ENCODE results near the gene WBP11.

Gene WBP11

GRCh38 chr12:14824012-14824634 lies 20.8 kb upstream of the WBP11 start:
- DNase-seq (ENCODE audit: low read depth in 2 of 2): no peak

GRCh38 chr12:14814014-14814413 lies 10.7 kb upstream of the WBP11 start, which contains the start of gene SMCO3:
TSS of gene SMCO3 (minus strand) at chr12:14814182. CDS start at chr12:14806680, 7,502 bp downstream.
- no peak for DNase-seq (ENCODE audit: low read depth in 2 of 2)

GRCh38 chr12:14811486-14811885 lies 8.2 kb upstream of the WBP11 start:
- no peak for DNase-seq (ENCODE audit: low read depth in 2 of 2)

GRCh38 chr12:14810953-14811483 lies 7.7 kb upstream of the WBP11 start:
- no peak for DNase-seq (ENCODE audit: low read depth in 2 of 2)

GRCh38 chr12:14810167-14810952 lies 7.1 kb upstream of the WBP11 start:
- DNase-seq (ENCODE audit: low read depth in 2 of 2): no peak

GRCh38 chr12:14803830-14804160 lies 517 bp upstream of the WBP11 start:
- DNase-seq (ENCODE audit: low read depth in 2 of 2): no peak

GRCh38 chr12:14802721-14803010 lies 612 bp downstream of the WBP11 start:
- no peak for DNase-seq (ENCODE audit: low read depth in 2 of 2)

GRCh38 chr12:14802247-14802646 lies 1.0 kb downstream of the WBP11 start:
- DNase-seq (ENCODE audit: low read depth in 2 of 2): no peak

- no peak for DNase-seq (ENCODE audit: low read depth in 2 of 2)
Measured at GRCh38 chr12:14795028-14795448, 8.2 kb downstream of the WBP11 start.

GRCh38 chr12:14785568-14785967 lies 17.7 kb downstream of the WBP11 start:
- no peak for DNase-seq (ENCODE audit: low read depth in 2 of 2)

GRCh38 chr12:14784471-14784870 lies 18.8 kb downstream of the WBP11 start:
- DNase-seq (ENCODE audit: low read depth in 2 of 2): no peak

GRCh38 chr12:14782756-14783155 lies 20.5 kb downstream of the WBP11 start:
- DNase-seq (ENCODE audit: low read depth in 2 of 2): no peak

GRCh38 chr12:14781563-14781962 lies 21.7 kb downstream of the WBP11 start:
- DNase-seq (ENCODE audit: low read depth in 2 of 2): no peak

- no peak for DNase-seq (ENCODE audit: low read depth in 2 of 2)
Measured at GRCh38 chr12:14780859-14781258, 22.4 kb downstream of the WBP11 start.

GRCh38 chr12:14779834-14780233 lies 23.4 kb downstream of the WBP11 start:
- DNase-seq (ENCODE audit: low read depth in 2 of 2): no peak

GRCh38 chr12:14777271-14777670 lies 26.0 kb downstream of the WBP11 start:
- DNase-seq (ENCODE audit: low read depth in 2 of 2): no peak

- no peak for DNase-seq (ENCODE audit: low read depth in 2 of 2)
Measured at GRCh38 chr12:14776236-14776961, 26.9 kb downstream of the WBP11 start.

- DNase-seq (ENCODE audit: low read depth in 2 of 2): no peak
Measured at GRCh38 chr12:14775636-14775980, 27.7 kb downstream of the WBP11 start.

- no peak for DNase-seq (ENCODE audit: low read depth in 2 of 2)
Measured at GRCh38 chr12:14774906-14775635, 28.2 kb downstream of the WBP11 start.

- peak; percentile 58 to 67 for DNase-seq (ENCODE audit: low read depth in 2 of 2)
Measured at GRCh38 chr12:14774074-14774905, 29.0 kb downstream of the WBP11 start.

GRCh38 chr12:14773685-14774073 lies 29.6 kb downstream of the WBP11 start:
- no peak for DNase-seq (ENCODE audit: low read depth in 2 of 2)

All from stimulated activated CD8-positive, alpha-beta memory T cell treated with anti-CD3 and anti-CD28 coated beads, Interleukin-7, amount 100 ng/mL, for 1 hour (primary cell).